KMS-11 (cell line): ENCODE results near the gene DMD.
"Not testable (repeated sequence)": the region's sequence is repeated elsewhere in the genome, so short reads cannot be mapped to it uniquely, and the experiment has no call there.

Experiments
- H2AFZ ChIP-seq: fragments of 200-600 bp; sonication (generic); 2 replicates; pipeline ENCODE4 v1.6.1; 2016; ENCODE audit warnings: antibody characterized with exemption, mixed run types, low read depth
- H3K27ac ChIP-seq: fragments of 200-600 bp; sonication (generic); 2 replicates; pipeline ENCODE4 v1.6.1; 2016; ENCODE audit warnings: mild to moderate bottlenecking, mixed run types
- H3K27me3 ChIP-seq: fragments of 200-600 bp; sonication (generic); 2 replicates; pipeline ENCODE4 v1.6.1; 2017; ENCODE audit warnings: mild to moderate bottlenecking, low read depth, mixed run types, moderate library complexity; ENCODE audit not compliant: insufficient read depth
- H3K36me3 ChIP-seq: fragments of 200-600 bp; sonication (generic); 2 replicates; pipeline ENCODE4 v1.6.1; 2017; ENCODE audit warnings: mild to moderate bottlenecking, mixed run types; ENCODE audit not compliant: insufficient read depth
- H3K4me1 ChIP-seq: fragments of 200-600 bp; sonication (generic); 2 replicates; pipeline ENCODE4 v1.6.1; 2016; ENCODE audit warnings: mild to moderate bottlenecking, low read depth, mixed run types; ENCODE audit not compliant: poor library complexity, severe bottlenecking
- H3K4me2 ChIP-seq: fragments of 200-600 bp; sonication (generic); 2 replicates; pipeline ENCODE4 v1.7.0; 2016; ENCODE audit warnings: mild to moderate bottlenecking, mixed run types
- H3K4me3 ChIP-seq: fragments of 200-600 bp; sonication (generic); IDR thresholded peaks from 2 replicates; pipeline ENCODE4 v1.6.1; 2017; ENCODE audit warnings: low read depth, low read length, mixed read lengths; ENCODE audit not compliant: insufficient read depth
- H3K79me2 ChIP-seq: fragments of 200-600 bp; sonication (generic); 2 replicates; pipeline ENCODE4 v1.6.1; 2016; ENCODE audit warnings: low read depth, mixed run types; ENCODE audit not compliant: insufficient read depth
- H3K9ac ChIP-seq: fragments of 200-600 bp; sonication (generic); 2 replicates; pipeline ENCODE4 v1.6.1; 2016; ENCODE audit warnings: mild to moderate bottlenecking, mixed run types
- H4K20me1 ChIP-seq: fragments of 200-600 bp; sonication (generic); 2 replicates; pipeline ENCODE4 v1.6.1; 2016; ENCODE audit warnings: mild to moderate bottlenecking, mixed run types; ENCODE audit not compliant: insufficient read depth
- TF ChIP-seq, protein P1 (sequence below): fragments of 200-600 bp; sonication (generic); conservative IDR thresholded peaks from 2 replicates; pipeline ENCODE4 v1.6.1; 2017; ENCODE audit warnings: low read depth, mild to moderate bottlenecking, antibody characterized with exemption, low read length, moderate library complexity, mixed read lengths

Gene DMD

DNA sequence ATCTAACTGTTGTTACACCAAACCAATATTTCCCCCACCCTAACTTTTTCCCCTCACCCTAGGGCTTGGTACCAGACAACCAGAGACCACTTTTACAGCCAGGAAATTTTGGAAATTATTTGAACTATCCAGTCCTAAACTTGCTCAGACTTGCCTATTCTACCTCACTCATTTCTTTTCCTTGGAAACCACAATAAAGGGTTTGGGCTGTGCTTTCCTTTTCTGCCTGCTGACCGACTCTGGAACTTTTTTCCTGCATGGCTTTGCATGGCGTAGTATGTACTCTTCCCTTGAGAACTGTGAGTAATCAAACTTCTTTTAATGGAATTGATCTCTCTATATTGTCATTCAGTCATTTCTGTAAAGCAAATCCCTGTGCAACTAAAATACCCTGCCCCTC lies 1623.0 kb downstream of the DMD start:
- H3K36me3 ChIP-seq, result no peaks in the 10 kb centered on the region; the same call in 1 of the 2 replicates
- no peak overlapping the region for H3K9ac ChIP-seq

DNA sequence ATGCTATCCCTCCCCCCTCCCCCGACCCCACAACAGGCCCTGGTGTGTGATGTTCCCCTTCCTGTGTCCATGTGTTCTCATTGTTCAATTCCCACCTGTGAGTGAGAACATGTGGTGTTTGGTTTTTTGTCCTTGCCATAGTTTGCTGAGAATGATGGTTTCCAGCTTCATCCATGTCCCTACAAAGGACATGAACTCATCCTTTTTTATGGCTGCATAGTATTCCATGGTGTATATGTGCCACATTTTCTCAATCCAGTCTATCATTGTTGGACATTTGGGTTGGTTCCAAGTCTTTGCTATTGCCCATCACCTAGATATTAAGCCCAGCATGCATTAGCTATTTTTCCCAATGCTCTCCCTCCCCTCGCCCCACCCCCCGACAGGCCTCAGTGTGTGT lies 1627.5 kb downstream of the DMD start:
- H4K20me1 ChIP-seq, H3K27ac ChIP-seq, H3K4me1 ChIP-seq, H3K4me2 ChIP-seq, H3K27me3 ChIP-seq, H3K9ac ChIP-seq, H3K36me3 ChIP-seq, H3K4me3 ChIP-seq, H2AFZ ChIP-seq, H3K79me2 ChIP-seq: not testable (repeated sequence)

More for the DNA sequence above, 1623.0 kb downstream of the DMD start:
- no peak overlapping the region for H3K4me2 ChIP-seq
- no peak overlapping the region for H3K27ac ChIP-seq
- no peaks in the 10 kb centered on the region for H3K27me3 ChIP-seq
- no peaks in the 10 kb centered on the region for H3K79me2 ChIP-seq
- H3K4me1 ChIP-seq, result no peaks in the 10 kb centered on the region
- no peak overlapping the region for H2AFZ ChIP-seq
- H4K20me1 ChIP-seq, result no peaks in the 10 kb centered on the region
- TF ChIP-seq, protein P1, sequence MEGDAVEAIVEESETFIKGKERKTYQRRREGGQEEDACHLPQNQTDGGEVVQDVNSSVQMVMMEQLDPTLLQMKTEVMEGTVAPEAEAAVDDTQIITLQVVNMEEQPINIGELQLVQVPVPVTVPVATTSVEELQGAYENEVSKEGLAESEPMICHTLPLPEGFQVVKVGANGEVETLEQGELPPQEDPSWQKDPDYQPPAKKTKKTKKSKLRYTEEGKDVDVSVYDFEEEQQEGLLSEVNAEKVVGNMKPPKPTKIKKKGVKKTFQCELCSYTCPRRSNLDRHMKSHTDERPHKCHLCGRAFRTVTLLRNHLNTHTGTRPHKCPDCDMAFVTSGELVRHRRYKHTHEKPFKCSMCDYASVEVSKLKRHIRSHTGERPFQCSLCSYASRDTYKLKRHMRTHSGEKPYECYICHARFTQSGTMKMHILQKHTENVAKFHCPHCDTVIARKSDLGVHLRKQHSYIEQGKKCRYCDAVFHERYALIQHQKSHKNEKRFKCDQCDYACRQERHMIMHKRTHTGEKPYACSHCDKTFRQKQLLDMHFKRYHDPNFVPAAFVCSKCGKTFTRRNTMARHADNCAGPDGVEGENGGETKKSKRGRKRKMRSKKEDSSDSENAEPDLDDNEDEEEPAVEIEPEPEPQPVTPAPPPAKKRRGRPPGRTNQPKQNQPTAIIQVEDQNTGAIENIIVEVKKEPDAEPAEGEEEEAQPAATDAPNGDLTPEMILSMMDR, result no peak
- H3K4me3 ChIP-seq, result no peak overlapping the region

DNA sequence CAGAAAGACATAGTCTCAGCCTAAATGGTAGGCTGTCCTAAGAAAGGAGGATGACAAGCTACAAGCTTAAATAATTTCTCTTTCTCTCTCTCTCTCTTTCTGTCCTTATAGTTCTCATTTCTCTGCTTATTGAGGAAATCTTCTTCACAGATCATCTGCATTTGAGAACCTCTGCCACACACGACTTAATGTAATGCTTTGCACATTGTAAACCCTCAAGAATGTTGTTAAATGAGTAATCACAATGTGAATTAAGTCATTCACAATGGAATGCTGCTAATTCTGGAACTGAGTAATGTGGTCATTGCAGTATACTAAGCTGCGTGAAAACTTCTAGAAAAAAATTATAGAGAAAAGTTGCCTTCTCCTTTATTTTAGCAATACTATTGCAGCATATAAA lies 1630.6 kb downstream of the DMD start:
- Histone ChIP-seq H3K9ac (no peak overlapping the region), H3K27me3 (no peaks in the 10 kb centered on the region), H3K27ac (no peak overlapping the region), H4K20me1 (no peaks in the 10 kb centered on the region), H3K4me2 (no peak overlapping the region), H2AFZ (no peak overlapping the region), H3K36me3 (no peaks in the 10 kb centered on the region), H3K79me2 (no peaks in the 10 kb centered on the region), H3K4me1 (no peaks in the 10 kb centered on the region), H3K4me3 (no peak overlapping the region)
- TF ChIP-seq, protein P1, result no peak

DNA sequence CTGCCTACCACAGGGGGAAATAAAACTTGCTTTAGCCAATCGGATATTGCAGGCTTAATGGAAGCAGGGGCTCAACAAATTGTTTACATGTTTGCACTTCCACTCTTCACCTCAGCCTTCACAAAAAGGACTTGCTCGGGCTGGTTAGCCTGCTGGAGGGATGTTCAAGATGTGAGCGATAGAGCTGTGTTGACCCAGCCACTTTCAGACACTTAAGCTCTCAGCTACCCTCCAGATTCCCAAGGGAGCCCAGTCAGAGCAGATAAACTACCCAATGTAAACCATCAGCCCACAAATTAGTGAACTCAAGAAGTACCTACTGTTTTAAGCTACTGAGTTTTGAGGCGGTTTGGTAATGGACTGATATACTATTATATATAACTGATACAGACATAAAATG lies 1631.1 kb downstream of the DMD start:
- TF ChIP-seq, protein P1, result no peak
- no peak overlapping the region for H3K9ac ChIP-seq
- H3K27me3 ChIP-seq, result no peaks in the 10 kb centered on the region
- no peaks in the 10 kb centered on the region for H3K36me3 ChIP-seq
- H4K20me1 ChIP-seq, result no peaks in the 10 kb centered on the region
- no peaks in the 10 kb centered on the region for H3K79me2 ChIP-seq
- no peaks in the 10 kb centered on the region for H3K4me1 ChIP-seq
- no peak overlapping the region for H3K4me2 ChIP-seq
- no peak overlapping the region for H2AFZ ChIP-seq
- H3K4me3 ChIP-seq, result no peak overlapping the region
- H3K27ac ChIP-seq, result no peak overlapping the region

DNA sequence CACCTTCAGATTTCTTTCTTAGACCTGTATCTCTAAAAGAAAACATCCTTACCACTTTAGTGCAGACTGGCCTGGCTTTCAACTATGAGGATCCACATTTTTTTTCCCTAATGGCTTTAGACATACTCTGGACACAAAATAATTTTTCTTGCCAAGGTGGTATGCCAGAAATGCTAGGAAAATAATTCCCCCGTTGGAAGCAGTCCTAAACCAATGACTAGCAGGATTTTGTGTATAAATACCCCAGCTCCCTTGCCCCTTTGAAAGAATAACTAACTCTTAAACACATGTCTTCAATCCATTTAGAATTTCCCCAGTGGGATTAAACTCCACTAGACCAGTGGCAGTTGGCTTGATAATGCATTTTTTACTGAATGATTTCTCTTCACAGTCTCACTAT lies 1639.0 kb downstream of the DMD start:
- H3K4me3 ChIP-seq, result no peak overlapping the region
- no peaks in the 10 kb centered on the region for H3K27me3 ChIP-seq
- TF ChIP-seq, protein P1, result no peak

More for the DNA sequence above, 1639.0 kb downstream of the DMD start:
- H3K4me1 ChIP-seq, result no peaks in the 10 kb centered on the region
- no peaks in the 10 kb centered on the region for H4K20me1 ChIP-seq
- no peaks in the 10 kb centered on the region for H3K36me3 ChIP-seq
- H3K27ac ChIP-seq, result no peak overlapping the region
- no peaks in the 10 kb centered on the region for H3K79me2 ChIP-seq
- H3K4me2 ChIP-seq, result no peak overlapping the region
- no peak overlapping the region for H3K9ac ChIP-seq
- H2AFZ ChIP-seq, result no peak overlapping the region
